CD14-positive monocyte (primary cell): ENCODE results near the gene NTM. TPM values are rescaled to one million over a fixed set of nuclear protein-coding genes. Genes with fewer than 3 reads are reported as not detected.

Experiments
- DNase-seq, 3 donors: peaks; one replicate each; pipeline ENCODE4 v3.0.0-alpha.2; 2011 to 2022
- H2AFZ ChIP-seq: 2 replicates; pipeline ENCODE4 v1.6.0; 2012; ENCODE audit warnings: mild to moderate bottlenecking, low read depth, low read length, inconsistent platforms; ENCODE audit not compliant: insufficient read depth, poor library complexity, severe bottlenecking
- H3K27ac ChIP-seq, 2 donors: 1 replicate in 1 of 2; 2 replicates in 1 of 2; pipeline ENCODE4 v1.5.1; 2012 to 2013; ENCODE audit warnings: low read length in 2 of 2, control low read depth in 1 of 2, inconsistent platforms in 1 of 2, low read depth in 1 of 2, mild to moderate bottlenecking in 1 of 2
- H3K27me3 ChIP-seq, 2 donors: one replicate each; pipeline versions ENCODE4 v1.6.0 to v1.6.1; 2011 to 2013; ENCODE audit warnings: low read length in 2 of 2; ENCODE audit not compliant: control insufficient read depth in 2 of 2, insufficient read depth in 2 of 2
- H3K36me3 ChIP-seq, 2 donors: replicated peaks in 1 of 2; 1 replicate in 1 of 2; 2 replicates in 1 of 2; pipeline versions ENCODE4 v1.5.1 to v1.6.1; 2012 to 2013; ENCODE audit warnings: low read length in 2 of 2, control low read depth in 1 of 2, inconsistent platforms in 1 of 2, mild to moderate bottlenecking in 1 of 2; ENCODE audit not compliant: insufficient read depth in 2 of 2, control insufficient read depth in 1 of 2
- H3K4me1 ChIP-seq, 2 donors: 1 replicate in 1 of 2; 2 replicates in 1 of 2; pipeline versions ENCODE4 v1.5.1 to v1.6.1; 2012 to 2013; ENCODE audit warnings: low read length in 2 of 2, control low read depth in 1 of 2, inconsistent platforms in 1 of 2, mild to moderate bottlenecking in 1 of 2, moderate library complexity in 1 of 2; ENCODE audit not compliant: insufficient read depth in 2 of 2, control insufficient read depth in 1 of 2
- H3K4me2 ChIP-seq: replicated peaks from 2 replicates; pipeline ENCODE3; 2012; ENCODE audit warnings: low read length, moderate library complexity, mild to moderate bottlenecking; ENCODE audit not compliant: poor library complexity, severe bottlenecking; ENCODE audit errors: extremely low read depth
- H3K4me3 ChIP-seq, 3 experiments: fragments of 200-600 bp in 1 of 3; sonication (generic) in 1 of 3; replicated peaks in 1 of 3; 1 replicate in 2 of 3; 2 replicates in 1 of 3; pipeline ENCODE4 v1.5.1; 2011 to 2013; ENCODE audit warnings: low read length in 3 of 3, mild to moderate bottlenecking in 3 of 3, control low read depth in 2 of 3, low read depth in 2 of 3, inconsistent platforms in 1 of 3, moderate library complexity in 1 of 3
- H3K79me2 ChIP-seq: 2 replicates; pipeline ENCODE4 v1.6.0; 2012; ENCODE audit warnings: mild to moderate bottlenecking, control low read depth, inconsistent platforms, low read length, moderate library complexity; ENCODE audit not compliant: insufficient read depth
- H3K9ac ChIP-seq: 2 replicates; pipeline ENCODE4 v1.6.0; 2017; ENCODE audit warnings: low read length, mild to moderate bottlenecking; ENCODE audit not compliant: insufficient read depth, poor library complexity, severe bottlenecking
- H3K9me3 ChIP-seq, 2 donors: replicated peaks in 1 of 2; 1 replicate in 1 of 2; 2 replicates in 1 of 2; pipeline versions ENCODE4 v1.5.1 to v1.6.1; 2012 to 2013; ENCODE audit warnings: low read length in 2 of 2, control low read depth in 1 of 2; ENCODE audit not compliant: control insufficient read depth in 1 of 2, insufficient read depth in 1 of 2
- H4K20me1 ChIP-seq: 2 replicates; pipeline ENCODE4 v1.6.0; 2012; ENCODE audit warnings: mild to moderate bottlenecking, low read length, control low read depth, moderate library complexity; ENCODE audit not compliant: insufficient read depth
- H3K27ac Mint-ChIP-seq, 7 donors: one replicate each; pipeline ENCODE4 v1.8.0; 2020; ENCODE audit warnings: mild to moderate bottlenecking in 7 of 7, mixed read lengths in 7 of 7, moderate library complexity in 6 of 7, inconsistent platforms in 2 of 7
- H3K27me3 Mint-ChIP-seq, 3 donors: one replicate each; pipeline ENCODE4 v1.8.0; 2021 to 2022; ENCODE audit warnings: low read depth in 3 of 3, mild to moderate bottlenecking in 3 of 3, mixed read lengths in 3 of 3, moderate library complexity in 3 of 3, inconsistent platforms in 1 of 3
- H3K36me3 Mint-ChIP-seq, 2 donors: one replicate each; pipeline ENCODE4 v1.8.0; 2020; ENCODE audit warnings: mixed read lengths in 2 of 2, inconsistent platforms in 1 of 2, mild to moderate bottlenecking in 1 of 2
- H3K4me1 Mint-ChIP-seq: one replicate; pipeline ENCODE4 v1.8.0; 2020; ENCODE audit warnings: mild to moderate bottlenecking, mixed read lengths
- H3K4me3 Mint-ChIP-seq, 2 donors: one replicate each; pipeline ENCODE4 v1.8.0; 2020; ENCODE audit warnings: mild to moderate bottlenecking in 2 of 2, mixed read lengths in 2 of 2, moderate library complexity in 1 of 2
- H3K9me3 Mint-ChIP-seq, 7 donors: one replicate each; pipeline ENCODE4 v1.8.0; 2020 to 2022; ENCODE audit warnings: mixed read lengths in 7 of 7, mild to moderate bottlenecking in 6 of 7, moderate library complexity in 6 of 7, inconsistent platforms in 2 of 7
- CTCF ChIP-seq: fragments of 200-600 bp; IDR thresholded peaks from one replicate; pipeline ENCODE4 v1.8.0; 2022; ENCODE audit warnings: antibody characterized with exemption, mild to moderate bottlenecking
- WGBS: methylation state at CpG from one replicate; pipeline ENCODE4 v1.1.5; 2013; ENCODE audit warnings: missing lambda C conversion rate; ENCODE audit not compliant: insufficient coverage; 5-methylcytosine and 5-hydroxymethylcytosine counted together
- intact Hi-C, 2 donors: fragments of 100-400 bp; cut with micrococcal nuclease; formaldehyde crosslinking; loops; one replicate each; pipeline versions ENCODE4 v1.15.0 to v1.15.1; 2023
- polyA plus RNA-seq, 3 donors: library from polyadenylated mRNA; depleted of rRNA in 1 of 3; unstranded in 2 of 3; stranded (reverse) in 1 of 3; fragments of 300-500 nt in 2 of 3; fragments of >200 nt in 1 of 3; fragmentation: Illumina TruSeq in 2 of 3; gene quantifications; 1 replicate in 2 of 3; 2 replicates in 1 of 3; pipeline ENCODE4 v1.2.3, GENCODE V29; 2012 to 2021

NTM gene
- polyA plus RNA-seq, 3 donors: not detected

GRCh38 chr11:132289590-132290256 is 919.3 kb downstream of the NTM start:
- intact Hi-C loops: no loop called here
- no CpG with 5 or more reads among the region's 6 CpGs for WGBS
- Histone ChIP-seq H3K9me3 (no peaks in the 10 kb centered on the region), H3K9ac (no peak overlapping the region), H3K4me2 (no peak overlapping the region), H3K4me3 (no peak overlapping the region), H2AFZ (no peak overlapping the region), H3K27me3 (peaks cover 0 to 2% of the 10 kb centered on the region in 2 donors), H3K4me1 (no peaks in the 10 kb centered on the region), H3K79me2 (no peaks in the 10 kb centered on the region), H3K27ac (no peak overlapping the region), H4K20me1 (no peaks in the 10 kb centered on the region), H3K36me3 (no peaks in the 10 kb centered on the region)
- Mint-ChIP-seq H3K36me3 (no peaks in the 10 kb centered on the region), H3K27ac (no peak overlapping the region), H3K9me3 (peaks cover 0 to 2% (median 0%) of the 10 kb centered on the region in 7 donors), H3K4me1 (no peaks in the 10 kb centered on the region), H3K4me3 (no peak overlapping the region), H3K27me3 (peaks cover 0 to 4% (median 3%) of the 10 kb centered on the region in 3 donors)
- TF ChIP-seq CTCF: no peak
- no peak for DNase-seq

GRCh38 chr11:132293586-132293985 is 923.2 kb downstream of the NTM start:
- H3K4me3 Mint-ChIP-seq: no peak overlapping the region
- no peak for DNase-seq
- Histone ChIP-seq H3K4me1 (no peaks in the 10 kb centered on the region), H3K9me3 (no peaks in the 10 kb centered on the region), H3K27ac (no peak overlapping the region), H3K4me2 (no peak overlapping the region), H3K79me2 (no peaks in the 10 kb centered on the region), H3K27me3 (peaks cover 0 to 2% of the 10 kb centered on the region in 2 donors), H3K4me3 (no peak overlapping the region), H2AFZ (no peak overlapping the region), H4K20me1 (no peaks in the 10 kb centered on the region), H3K36me3 (no peaks in the 10 kb centered on the region), H3K9ac (no peak overlapping the region)
- intact Hi-C loops: no loop called here
- H3K27ac Mint-ChIP-seq: no peak overlapping the region
- no peak for TF ChIP-seq CTCF
- peaks cover 0 to 4% (median 3%) of the 10 kb centered on the region in 3 donors for H3K27me3 Mint-ChIP-seq
- 83% methylated on average over 4 of the region's 4 CpGs for WGBS
- no peaks in the 10 kb centered on the region for H3K4me1 Mint-ChIP-seq
- no peaks in the 10 kb centered on the region for H3K9me3 Mint-ChIP-seq
- no peaks in the 10 kb centered on the region for H3K36me3 Mint-ChIP-seq
